Stimulated activated CD8-positive, alpha-beta memory T cell treated with anti-CD3 and anti-CD28 coated beads, Interleukin-15, amount 100 ng/mL, for 48 hours (primary cell): Measurements from ENCODE around the gene GRK5.

ENCODE experiments used
- DNase-seq, 2 donors: peaks; one replicate each; pipeline ENCODE4 v3.0.0-alpha.2; 2020; ENCODE audit warnings: low read depth in 2 of 2

Gene GRK5

GRCh38 chr10:119341459-119342301 is 134.3 kb downstream of the GRK5 start:
- DNase-seq = peak; percentile 50 to 57

GRCh38 chr10:119342335-119342734 is 135.0 kb downstream of the GRK5 start:
- no peak for DNase-seq

- no peak for DNase-seq
Observed at GRCh38 chr10:119343011-119343601, 135.7 kb downstream of the GRK5 start.

- no peak for DNase-seq
Observed at GRCh38 chr10:119344381-119344780, 137.0 kb downstream of the GRK5 start.

- DNase-seq = no peak
Observed at GRCh38 chr10:119346095-119346832, 138.9 kb downstream of the GRK5 start.

GRCh38 chr10:119347181-119347974 is 140.0 kb downstream of the GRK5 start:
- DNase-seq = no peak

- no peak for DNase-seq
Observed at GRCh38 chr10:119348106-119348505, 140.7 kb downstream of the GRK5 start.

- no peak for DNase-seq
Observed at GRCh38 chr10:119348516-119349240, 141.3 kb downstream of the GRK5 start.

- DNase-seq = no peak
Observed at GRCh38 chr10:119349341-119349740, 142.0 kb downstream of the GRK5 start.

- DNase-seq = no peak
Observed at GRCh38 chr10:119349937-119350501, 142.6 kb downstream of the GRK5 start.

- no peak for DNase-seq
Observed at GRCh38 chr10:119350502-119351097, 143.2 kb downstream of the GRK5 start.

GRCh38 chr10:119351189-119351588 is 143.8 kb downstream of the GRK5 start:
- DNase-seq = no peak

GRCh38 chr10:119352042-119352441 is 144.7 kb downstream of the GRK5 start:
- DNase-seq = no peak

- no peak for DNase-seq
Observed at GRCh38 chr10:119352807-119353206, 145.4 kb downstream of the GRK5 start.

GRCh38 chr10:119353421-119353820 is 146.1 kb downstream of the GRK5 start:
- no peak for DNase-seq

- no peak for DNase-seq
Observed at GRCh38 chr10:119355930-119356329, 148.6 kb downstream of the GRK5 start.

GRCh38 chr10:119357412-119358151 is 150.2 kb downstream of the GRK5 start:
- no peak for DNase-seq

GRCh38 chr10:119358152-119358512 is 150.8 kb downstream of the GRK5 start:
- no peak for DNase-seq

GRCh38 chr10:119358567-119358966 is 151.2 kb downstream of the GRK5 start:
- no peak for DNase-seq

- no peak for DNase-seq
Observed at GRCh38 chr10:119359025-119359424, 151.7 kb downstream of the GRK5 start.
